NCI-H1417 (cell line): ENCODE data around the gene PCDHGC4.

Source experiments
- DNase-seq, 3 experiments: peaks; one replicate each; lab custom pipeline; 2025; lab: John Stamatoyannopoulos, UW

The PCDHGC4 gene

DNA sequence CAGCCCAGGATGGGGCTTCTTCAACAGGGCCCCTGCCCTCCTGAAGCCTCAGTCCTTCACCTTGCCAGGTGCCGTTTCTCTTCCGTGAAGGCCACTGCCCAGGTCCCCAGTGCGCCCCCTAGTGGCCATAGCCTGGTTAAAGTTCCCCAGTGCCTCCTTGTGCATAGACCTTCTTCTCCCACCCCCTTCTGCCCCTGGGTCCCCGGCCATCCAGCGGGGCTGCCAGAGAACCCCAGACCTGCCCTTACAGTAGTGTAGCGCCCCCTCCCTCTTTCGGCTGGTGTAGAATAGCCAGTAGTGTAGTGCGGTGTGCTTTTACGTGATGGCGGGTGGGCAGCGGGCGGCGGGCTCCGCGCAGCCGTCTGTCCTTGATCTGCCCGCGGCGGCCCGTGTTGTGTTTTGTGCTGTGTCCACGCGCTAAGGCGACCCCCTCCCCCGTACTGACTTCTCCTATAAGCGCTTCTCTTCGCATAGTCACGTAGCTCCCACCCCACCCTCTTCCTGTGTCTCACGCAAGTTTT, 27.6 kb downstream of the PCDHGC4 start:
- peak in 2 of 3 experiments; percentile 1 to 86 for DNase-seq

DNA sequence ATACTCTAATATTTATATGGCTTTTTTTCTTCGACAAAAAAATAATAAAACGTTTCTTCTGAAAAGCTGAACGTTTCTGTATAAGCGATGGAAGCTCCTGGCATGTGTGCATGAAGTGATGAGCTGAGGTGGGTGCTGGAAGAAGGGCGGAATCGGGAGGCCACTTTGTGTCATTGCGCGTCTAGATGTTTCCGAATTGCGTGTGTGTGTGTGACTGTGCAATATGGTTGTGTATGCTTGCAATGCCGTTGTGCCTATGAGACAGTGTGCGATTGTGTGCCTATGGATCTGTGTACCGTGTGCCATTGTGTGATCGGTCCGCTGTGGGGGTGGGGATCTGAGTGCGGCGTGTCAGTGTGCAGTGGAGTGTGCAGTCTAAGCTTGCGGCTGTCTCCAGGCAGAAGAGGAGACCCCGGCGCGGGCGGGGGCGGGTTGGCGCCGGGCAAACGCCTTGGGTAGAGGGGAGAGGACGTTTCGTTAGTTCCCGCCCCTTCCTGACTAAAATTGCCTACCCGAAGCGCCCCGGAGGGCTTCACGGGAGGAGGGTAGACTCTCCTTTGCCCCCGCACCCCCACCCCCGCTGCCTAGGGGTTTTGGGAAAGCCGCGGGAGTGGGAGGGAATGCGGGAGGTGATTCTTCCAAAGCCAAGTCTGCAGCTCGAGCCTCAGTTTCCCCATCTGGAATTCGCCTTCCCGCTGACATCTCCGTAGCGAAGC, 28.2 kb downstream of the PCDHGC4 start:
- DNase-seq, result peak in 1 of 3 experiments; percentile 64

DNA sequence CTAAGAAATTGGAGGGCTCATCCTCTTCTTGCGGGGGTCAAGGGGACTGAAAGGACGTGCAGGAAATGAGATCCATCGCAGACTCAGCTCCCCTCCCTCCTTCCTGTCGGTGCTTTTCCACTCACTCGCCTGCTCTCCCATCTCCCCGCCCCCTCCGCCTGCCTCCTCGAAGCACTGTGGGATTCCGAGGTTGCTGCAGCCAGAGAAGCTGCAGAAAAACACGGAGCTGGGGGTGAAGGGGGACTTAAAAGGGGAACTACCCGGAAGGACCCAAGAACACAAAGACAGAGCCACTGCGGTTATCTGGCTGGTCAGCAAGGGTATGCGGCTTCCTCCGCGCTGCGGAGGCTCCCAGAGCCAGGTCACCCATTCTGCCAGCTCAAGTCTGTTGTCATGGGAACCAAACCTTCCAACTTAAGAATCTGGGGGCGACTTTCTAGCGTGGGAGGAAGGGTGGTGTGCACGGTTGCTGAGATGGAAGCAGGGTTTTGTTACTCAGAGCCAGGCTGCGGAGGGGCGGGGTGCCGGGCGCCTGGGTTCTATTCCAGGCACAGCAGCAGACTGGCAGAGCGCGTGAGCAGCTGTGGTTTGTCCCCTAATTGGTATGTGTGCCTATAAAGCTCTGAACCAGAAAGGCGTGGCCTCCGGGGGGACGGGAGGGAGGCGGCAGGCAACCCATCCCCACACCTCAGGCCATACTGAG, 28.9 kb downstream of the PCDHGC4 start:
- DNase-seq, result peak in 1 of 3 experiments; percentile 63

- peak in 1 of 3 experiments; percentile 80 for DNase-seq
Measured at GRCh38 chr5:141514330-141515133, 29.7 kb downstream of the PCDHGC4 start.

DNA sequence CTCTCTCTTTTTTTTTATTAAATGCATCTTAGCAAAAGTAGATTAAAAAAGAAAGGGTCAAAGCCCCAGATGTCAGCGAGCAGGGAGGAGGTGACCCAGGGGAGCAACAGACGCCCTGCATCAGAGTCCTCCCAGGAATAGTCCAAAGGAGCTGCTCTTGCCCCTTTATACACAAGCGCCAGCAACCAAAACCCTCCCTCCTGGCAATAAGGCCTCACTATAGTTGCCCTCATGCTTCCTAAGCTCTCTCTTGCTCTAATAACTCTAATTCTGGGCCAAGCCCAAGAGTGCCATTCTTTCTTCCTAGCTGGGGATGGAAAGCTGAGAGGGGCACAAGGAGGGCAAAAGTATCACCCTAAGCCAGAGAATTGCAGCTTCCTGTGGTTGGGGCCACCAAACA, 30.3 kb downstream of the PCDHGC4 start:
- no peak for DNase-seq

DNA sequence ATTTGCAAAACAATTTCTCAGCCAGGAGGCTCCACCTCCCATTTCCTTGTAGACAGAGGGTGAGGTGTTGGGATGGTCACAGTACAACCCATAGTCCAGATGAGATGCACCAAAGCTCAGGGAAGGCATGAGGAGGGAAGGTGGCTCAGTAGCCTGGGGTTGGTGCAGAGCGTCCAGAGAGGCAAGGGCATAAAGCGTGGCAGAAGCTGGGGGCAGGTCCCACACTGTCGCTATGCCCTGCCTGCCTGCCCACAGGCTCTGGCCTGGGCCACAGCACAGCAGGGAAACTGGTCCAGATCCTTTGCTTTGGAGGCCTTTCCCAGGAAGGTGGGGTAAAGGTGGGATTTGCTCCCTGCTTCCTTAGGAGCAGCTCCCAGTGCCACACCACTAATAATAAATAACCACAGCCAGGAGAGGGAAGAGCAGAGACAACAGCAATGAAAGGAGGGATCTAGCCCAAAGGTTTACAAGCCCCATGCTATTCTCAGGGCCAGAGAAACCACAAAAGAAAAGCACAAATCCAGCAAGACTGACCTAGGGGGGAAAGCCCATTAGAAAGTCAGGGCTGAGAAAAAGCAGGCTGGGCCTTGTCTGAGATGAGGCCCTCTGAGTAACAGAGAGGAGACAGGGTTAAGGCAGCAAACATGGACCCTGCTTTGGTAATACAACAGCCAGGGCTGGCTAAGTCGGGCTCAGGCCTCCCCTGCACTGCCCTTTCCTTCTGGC, 31.3 kb downstream of the PCDHGC4 start:
- DNase-seq, result no peak

DNA sequence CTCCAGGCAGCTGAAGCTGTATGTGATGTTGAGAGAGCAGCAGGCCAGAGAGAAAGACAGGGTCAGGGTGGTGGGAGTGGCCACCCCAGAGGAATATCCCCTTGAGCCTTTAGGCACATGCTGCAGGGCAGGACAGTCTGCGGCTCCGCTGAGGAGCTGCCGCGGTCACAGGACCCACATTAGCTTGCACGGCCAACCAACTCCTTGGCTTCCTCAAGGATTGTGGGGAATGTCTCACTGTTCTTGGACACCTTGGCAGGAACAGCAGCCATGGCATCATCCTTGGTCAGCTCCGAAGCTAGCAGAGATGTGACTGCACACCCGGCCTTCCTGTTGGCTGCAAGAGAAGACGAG, 31.8 kb downstream of the PCDHGC4 start:
- no peak for DNase-seq

- no peak for DNase-seq
Measured at GRCh38 chr5:141517312-141517711, 32.5 kb downstream of the PCDHGC4 start.

DNA sequence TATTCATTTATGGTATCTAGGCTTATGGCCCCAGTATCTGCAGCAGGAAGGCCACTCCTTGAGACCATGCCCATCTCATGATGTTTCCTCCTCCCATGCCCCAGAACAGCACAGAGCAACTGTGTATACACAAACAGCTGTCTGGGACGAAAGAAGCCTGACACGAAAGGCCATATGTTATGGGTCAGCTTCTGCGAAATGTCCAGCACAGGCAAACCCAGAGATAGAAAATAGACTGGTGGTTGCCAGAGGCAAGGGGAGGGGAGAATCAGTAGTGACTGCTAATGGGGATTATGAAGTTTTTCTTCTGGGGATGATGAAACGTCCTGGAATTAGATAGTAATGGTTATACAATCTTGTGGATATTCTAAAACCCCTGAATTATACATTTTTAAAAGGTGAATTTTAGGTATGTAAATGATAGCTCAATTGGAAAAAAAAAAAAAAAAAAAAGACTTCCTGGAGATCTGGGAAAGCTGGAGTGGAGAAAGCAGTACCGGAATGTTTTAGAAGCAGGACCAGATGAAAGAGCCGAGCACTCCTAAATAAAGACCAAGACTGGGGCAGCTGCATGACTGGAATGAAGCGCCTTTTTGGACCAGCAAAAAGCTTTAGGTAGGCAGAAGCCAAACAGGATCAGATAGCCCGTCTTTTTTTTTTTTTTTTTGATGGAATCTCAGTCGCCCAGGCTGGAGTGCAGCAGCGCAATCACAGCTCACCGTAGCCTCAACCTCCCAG, 33.2 kb downstream of the PCDHGC4 start:
- DNase-seq, result no peak

GRCh38 chr5:141518618-141519015, 33.8 kb downstream of the PCDHGC4 start:
- no peak for DNase-seq

GRCh38 chr5:141519605-141520565, 35.1 kb downstream of the PCDHGC4 start:
- no peak for DNase-seq

GRCh38 chr5:141521244-141521781, 36.5 kb downstream of the PCDHGC4 start:
- no peak for DNase-seq

- DNase-seq, result no peak
Measured at GRCh38 chr5:141522301-141522700, 37.5 kb downstream of the PCDHGC4 start.

- no peak for DNase-seq
Measured at GRCh38 chr5:141523991-141524390, 39.2 kb downstream of the PCDHGC4 start.

- peak; percentile 47 to 81 (median 78) for DNase-seq
Measured at GRCh38 chr5:141524604-141525597, 40.1 kb downstream of the PCDHGC4 start.

DNA sequence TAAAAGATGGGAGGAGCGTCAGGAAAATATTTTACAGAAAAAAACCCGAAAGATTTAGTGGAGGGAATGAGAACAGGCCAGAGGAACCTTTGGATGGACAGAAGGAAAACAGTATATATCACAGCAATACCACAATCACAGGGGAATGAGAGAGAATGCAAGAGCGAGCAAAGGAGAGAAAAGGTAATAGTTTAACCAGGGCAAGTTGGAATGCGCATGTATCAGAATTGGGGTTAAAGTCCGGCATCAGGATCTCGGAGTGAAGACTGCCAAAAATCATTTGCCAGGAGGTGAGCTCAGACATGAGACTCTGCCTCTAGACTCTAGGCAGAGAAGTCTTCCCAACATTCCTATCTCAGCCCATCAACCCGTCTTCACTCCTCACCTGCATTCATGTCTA, 40.8 kb downstream of the PCDHGC4 start:
- no peak for DNase-seq

GRCh38 chr5:141527426-141527825, 42.6 kb downstream of the PCDHGC4 start:
- no peak for DNase-seq

- no peak for DNase-seq
Measured at GRCh38 chr5:141528291-141528984, 43.6 kb downstream of the PCDHGC4 start.
